SU-DHL-6 (cell line): ENCODE data around the gene ANKH.

Experiments
- H2AFZ ChIP-seq: fragments of 200-600 bp; sonication (generic); 2 replicates; pipeline ENCODE4 v1.6.1; 2014; ENCODE audit warnings: low read depth, mild to moderate bottlenecking, moderate library complexity, mixed read lengths, antibody characterized with exemption, low read length; ENCODE audit not compliant: severe bottlenecking
- H3F3A ChIP-seq: fragments of 200-600 bp; shearing (Covaris generic); 2 replicates; pipeline ENCODE4 v1.6.0; 2016; ENCODE audit warnings: antibody characterized with exemption, mild to moderate bottlenecking; ENCODE audit not compliant: insufficient read depth
- H3K27ac ChIP-seq: fragments of 200-600 bp; sonication (generic); 2 replicates; pipeline ENCODE4 v1.5.1; 2016; ENCODE audit warnings: low read depth, mild to moderate bottlenecking, low read length, moderate library complexity, mixed read lengths
- H3K27me3 ChIP-seq: fragments of 200-600 bp; sonication (generic), shearing (Covaris generic); 2 replicates; pipeline ENCODE4 v1.6.0; 2014; ENCODE audit warnings: mild to moderate bottlenecking, low read length
- H3K36me3 ChIP-seq: fragments of 200-600 bp; sonication (generic); 2 replicates; pipeline ENCODE4 v1.6.1; 2014; ENCODE audit warnings: mild to moderate bottlenecking, low read length, mixed read lengths
- H3K4me2 ChIP-seq: fragments of 300-600, 200-600 bp; shearing (Covaris generic), sonication (generic); 2 replicates; pipeline ENCODE4 v1.6.0; 2014; ENCODE audit warnings: low read length, low read depth, mild to moderate bottlenecking; ENCODE audit not compliant: poor library complexity, severe bottlenecking
- H3K4me3 ChIP-seq: fragments of 200-600 bp; sonication (generic); 2 replicates; pipeline ENCODE4 v1.5.1; 2014; ENCODE audit warnings: antibody characterized with exemption, low read length, mild to moderate bottlenecking, mixed read lengths; ENCODE audit not compliant: insufficient read depth, poor library complexity, severe bottlenecking
- H3K79me2 ChIP-seq: fragments of 200-600 bp; sonication (generic); 2 replicates; pipeline ENCODE4 v1.6.1; 2014; ENCODE audit warnings: mild to moderate bottlenecking, low read length, moderate library complexity; ENCODE audit not compliant: insufficient read depth
- H3K9ac ChIP-seq: fragments of 200-600 bp; sonication (generic); 2 replicates; pipeline ENCODE4 v1.7.0; 2014; ENCODE audit warnings: mild to moderate bottlenecking, low read length
- H3K9me2 ChIP-seq: fragments of 200-600 bp; sonication (generic); replicated peaks from 2 replicates; pipeline ENCODE4 v1.6.1; 2014; ENCODE audit warnings: low read length; ENCODE audit not compliant: insufficient read depth
- H3K9me3 ChIP-seq: fragments of 200-600 bp; sonication (generic); 2 replicates; pipeline ENCODE4 v1.6.1; 2014; ENCODE audit warnings: low read length, mixed read lengths; ENCODE audit not compliant: insufficient read depth
- H4K20me1 ChIP-seq: fragments of 200-600 bp; sonication (generic); 2 replicates; pipeline ENCODE4 v1.6.1; 2014; ENCODE audit warnings: low read depth, mild to moderate bottlenecking, antibody characterized with exemption, low read length, moderate library complexity, mixed read lengths
- EZH2phosphoT487 ChIP-seq: fragments of 200-600 bp; sonication (generic), shearing (Covaris generic); conservative IDR thresholded peaks from 2 replicates; pipeline ENCODE4 v1.6.1; 2018; ENCODE audit warnings: mild to moderate bottlenecking, antibody characterized with exemption, low read length, moderate library complexity, mixed read lengths
- TF ChIP-seq, protein P1 (sequence below): fragments of 200-600 bp; sonication (generic); IDR thresholded peaks from one replicate; pipeline ENCODE4 v1.5.1; 2017; ENCODE audit warnings: antibody characterized with exemption, mild to moderate bottlenecking, low read length, moderate library complexity; ENCODE audit not compliant: insufficient read depth, poor library complexity, severe bottlenecking

ANKH gene

DNA sequence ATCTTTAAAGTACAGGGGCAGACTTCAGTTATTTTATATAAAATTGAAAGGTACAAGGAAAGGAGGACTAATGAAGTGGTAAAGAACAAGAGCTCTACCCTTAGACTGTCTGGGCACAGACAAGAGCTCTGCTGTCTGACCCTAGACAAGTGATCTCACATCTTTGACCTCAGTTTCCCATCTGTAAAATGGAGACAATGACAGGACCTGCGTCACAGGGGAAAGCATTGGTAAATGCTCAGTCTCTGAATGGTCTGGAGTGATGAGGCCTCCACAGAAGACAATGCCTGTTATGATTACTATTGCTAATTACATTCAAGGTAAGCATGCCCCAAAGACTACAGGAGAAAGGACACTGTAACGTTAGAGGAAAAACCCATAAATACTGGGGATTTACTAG lies 37.5 kb downstream of the ANKH start:
- H4K20me1 ChIP-seq: peaks cover 19% of the 10 kb centered on the region
- H3K9me2 ChIP-seq: no peaks in the 10 kb centered on the region
- H3K9me3 ChIP-seq: no peaks in the 10 kb centered on the region
- no peak overlapping the region for H3K4me2 ChIP-seq
- peaks cover 78% of the 10 kb centered on the region for H3K79me2 ChIP-seq
- no peak for TF ChIP-seq EZH2phosphoT487
- TF ChIP-seq, protein P1, sequence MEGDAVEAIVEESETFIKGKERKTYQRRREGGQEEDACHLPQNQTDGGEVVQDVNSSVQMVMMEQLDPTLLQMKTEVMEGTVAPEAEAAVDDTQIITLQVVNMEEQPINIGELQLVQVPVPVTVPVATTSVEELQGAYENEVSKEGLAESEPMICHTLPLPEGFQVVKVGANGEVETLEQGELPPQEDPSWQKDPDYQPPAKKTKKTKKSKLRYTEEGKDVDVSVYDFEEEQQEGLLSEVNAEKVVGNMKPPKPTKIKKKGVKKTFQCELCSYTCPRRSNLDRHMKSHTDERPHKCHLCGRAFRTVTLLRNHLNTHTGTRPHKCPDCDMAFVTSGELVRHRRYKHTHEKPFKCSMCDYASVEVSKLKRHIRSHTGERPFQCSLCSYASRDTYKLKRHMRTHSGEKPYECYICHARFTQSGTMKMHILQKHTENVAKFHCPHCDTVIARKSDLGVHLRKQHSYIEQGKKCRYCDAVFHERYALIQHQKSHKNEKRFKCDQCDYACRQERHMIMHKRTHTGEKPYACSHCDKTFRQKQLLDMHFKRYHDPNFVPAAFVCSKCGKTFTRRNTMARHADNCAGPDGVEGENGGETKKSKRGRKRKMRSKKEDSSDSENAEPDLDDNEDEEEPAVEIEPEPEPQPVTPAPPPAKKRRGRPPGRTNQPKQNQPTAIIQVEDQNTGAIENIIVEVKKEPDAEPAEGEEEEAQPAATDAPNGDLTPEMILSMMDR: no peak
- H3K36me3 ChIP-seq: peaks cover 8% of the 10 kb centered on the region; the same call in 1 of the 2 replicates
- no peak overlapping the region for H3K9ac ChIP-seq
- H3K4me3 ChIP-seq: no peak overlapping the region
- no peaks in the 10 kb centered on the region for H3F3A ChIP-seq
- no peak overlapping the region for H3K27ac ChIP-seq
- H2AFZ ChIP-seq: no peak overlapping the region
- no peaks in the 10 kb centered on the region for H3K27me3 ChIP-seq

DNA sequence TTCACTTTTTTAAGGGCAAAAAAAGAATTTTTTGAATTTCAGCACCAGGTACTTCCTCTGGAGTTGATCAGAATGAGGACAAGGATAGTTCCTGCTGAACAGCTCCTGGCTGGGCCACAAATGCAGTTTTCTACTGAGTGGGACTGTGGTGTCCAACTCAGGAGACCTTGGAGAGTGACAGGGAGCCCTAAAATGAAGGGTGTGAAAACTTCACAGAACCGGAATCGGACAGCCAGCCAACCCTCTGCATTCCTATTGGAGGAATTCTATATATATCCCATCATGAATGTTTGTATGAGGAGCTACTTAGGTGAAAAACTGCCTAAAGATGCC lies 40.6 kb downstream of the ANKH start:
- Histone ChIP-seq H3K79me2 (peaks cover 94% of the 10 kb centered on the region), H3K9me2 (no peaks in the 10 kb centered on the region)
- TF ChIP-seq, protein P1: no peak
- TF ChIP-seq EZH2phosphoT487: no peak

DNA sequence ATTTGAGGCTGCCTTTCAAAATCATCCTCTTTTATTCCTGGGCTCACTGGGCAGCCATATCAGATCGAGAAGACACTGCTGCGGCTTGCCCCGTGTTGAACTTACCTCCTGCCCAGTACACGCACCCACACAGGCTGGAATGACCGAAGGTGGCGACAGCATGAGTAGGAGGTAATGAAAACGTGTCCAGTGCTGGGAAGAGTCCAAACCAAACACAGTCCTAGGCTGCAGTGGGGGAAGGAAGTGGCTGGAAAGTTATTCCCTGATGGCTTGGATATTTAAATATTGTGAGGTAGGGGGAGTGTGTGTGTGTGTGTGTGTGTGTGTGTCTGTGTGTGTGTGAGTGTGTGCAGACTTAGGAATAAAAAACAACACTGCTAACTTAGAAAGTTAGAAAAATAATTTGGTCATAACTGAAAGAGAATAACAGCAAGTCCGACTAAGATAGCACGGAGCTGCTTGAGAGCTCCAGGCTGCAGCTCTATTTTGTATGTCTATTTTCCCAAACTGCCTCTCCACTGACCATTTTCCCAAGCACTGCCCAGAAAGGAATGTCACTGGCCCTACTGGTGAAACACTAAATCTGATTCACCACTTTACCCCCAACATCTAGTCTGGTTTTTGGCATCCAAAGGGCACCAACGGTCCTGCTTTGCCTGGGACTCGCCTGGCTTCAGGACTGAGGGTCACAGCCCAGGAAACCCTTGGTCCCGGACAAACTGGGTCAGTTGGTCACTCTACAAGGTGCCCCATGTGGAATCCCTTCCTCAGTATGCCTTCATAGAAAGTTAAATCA lies 41.2 kb downstream of the ANKH start:
- Histone ChIP-seq H4K20me1 (peaks cover 19% of the 10 kb centered on the region), H3K27me3 (no peaks in the 10 kb centered on the region), H3K4me3 (no peak overlapping the region), H3K79me2 (peaks cover 97% of the 10 kb centered on the region), H2AFZ (no peak overlapping the region), H3K36me3 (no peaks in the 10 kb centered on the region), H3K27ac (no peak overlapping the region), H3K4me2 (no peak overlapping the region), H3K9me3 (no peaks in the 10 kb centered on the region), H3K9ac (no peak overlapping the region), H3K9me2 (no peaks in the 10 kb centered on the region), H3F3A (no peaks in the 10 kb centered on the region)
- no peak for TF ChIP-seq EZH2phosphoT487
- TF ChIP-seq, protein P1: no peak

More for the DNA sequence above, 40.6 kb downstream of the ANKH start:
- Histone ChIP-seq H4K20me1 (peaks cover 19% of the 10 kb centered on the region), H3K36me3 (no peaks in the 10 kb centered on the region), H3K27ac (no peak overlapping the region), H2AFZ (no peak overlapping the region), H3K9ac (no peak overlapping the region), H3K4me2 (no peak overlapping the region), H3K9me3 (no peaks in the 10 kb centered on the region), H3K27me3 (no peaks in the 10 kb centered on the region), H3F3A (no peaks in the 10 kb centered on the region), H3K4me3 (no peak overlapping the region)
